IPS DF 4.7 (cell line): ENCODE measurements around the gene RPL19.

Experiments used
- DNase-seq: peaks from one replicate; pipeline ENCODE4 v3.0.0-alpha.2; 2013; ENCODE audit warnings: low spot score; ENCODE audit errors: extremely low read depth

RPL19 gene

GRCh38 chr17:39196808-39197291 is 3.2 kb upstream of the RPL19 start:
- DNase-seq, result no peak

GRCh38 chr17:39197380-39198185 is 2.5 kb upstream of the RPL19 start, which contains the start of gene CACNB1:
CACNB1 (minus strand) TSS chr17:39197669; CDS start chr17:39197495, 174 bp downstream.
- DNase-seq, result no peak

GRCh38 chr17:39198186-39198566 is 1.9 kb upstream of the RPL19 start:
- no peak for DNase-seq

GRCh38 chr17:39199820-39200069 is 338 bp upstream of the RPL19 start:
- DNase-seq, result no peak

GRCh38 chr17:39200957-39201510 is 951 bp downstream of the RPL19 start:
- no peak for DNase-seq

- no peak for DNase-seq
These were observed 4.2 kb downstream of the RPL19 start for GRCh38 chr17:39204245-39204644.

- DNase-seq, result no peak
These were observed 5.0 kb downstream of the RPL19 start for GRCh38 chr17:39205112-39205526.

GRCh38 chr17:39208136-39208535 is 8.1 kb downstream of the RPL19 start:
- DNase-seq, result no peak

GRCh38 chr17:39208893-39209292 is 8.8 kb downstream of the RPL19 start:
- DNase-seq, result no peak

- no peak for DNase-seq
These were observed 9.4 kb downstream of the RPL19 start for GRCh38 chr17:39209317-39210092.

- DNase-seq, result no peak
These were observed 10.0 kb downstream of the RPL19 start for GRCh38 chr17:39210093-39210434.

GRCh38 chr17:39212195-39212810 is 12.2 kb downstream of the RPL19 start:
- DNase-seq, result no peak

GRCh38 chr17:39212841-39213480 is 12.9 kb downstream of the RPL19 start:
- DNase-seq, result no peak

GRCh38 chr17:39213852-39214251 is 13.8 kb downstream of the RPL19 start:
- DNase-seq, result no peak

- DNase-seq, result no peak
These were observed 17.8 kb downstream of the RPL19 start for GRCh38 chr17:39217734-39218369.

- DNase-seq, result no peak
These were observed 18.8 kb downstream of the RPL19 start for GRCh38 chr17:39218906-39219305.

GRCh38 chr17:39219647-39220154 is 19.6 kb downstream of the RPL19 start:
- no peak for DNase-seq

- no peak for DNase-seq
These were observed 21.5 kb downstream of the RPL19 start for GRCh38 chr17:39221572-39221971.

GRCh38 chr17:39222151-39222550 is 22.1 kb downstream of the RPL19 start:
- DNase-seq, result no peak

GRCh38 chr17:39222866-39223834 is 23.1 kb downstream of the RPL19 start:
- no peak for DNase-seq
